HCT116 (cell line): Measurements from ENCODE around the gene ATP8A1. TPM values are rescaled to one million over a fixed set of nuclear protein-coding genes. Genes with fewer than 3 reads are reported as not detected.

Experiments
- ATAC-seq: fragments of 200-7000 bp; cut with Tn5 transposase; 2 replicates; pipeline ENCODE4 v1.9.1; 2020; ENCODE audit warnings: mild to moderate bottlenecking, moderate library complexity
- BruUV-seq: library from RNA; stranded (reverse); fragments of 400-500 nt; replicated peaks from 2 replicates; lab custom pipeline; 2021; lab: Mats Ljungman, UMichigan
- CTCF ChIA-PET: fragments of 300-600 bp; sonication (Branson Sonifier 250); formaldehyde crosslinking; loops from one replicate; lab custom pipeline; 2021; ENCODE audit warnings: antibody characterized with exemption; lab: Charles Lee
- POLR2A ChIA-PET: fragments of 300-600, 350-600 bp; sonication (Branson Sonifier 250); formaldehyde crosslinking; loops from one replicate; lab custom pipeline; 2021; ENCODE audit warnings: antibody characterized with exemption; lab: Charles Lee
- RAD21 ChIA-PET, 2 experiments: fragments of 300-600 bp; sonication (Branson Sonifier 250); formaldehyde crosslinking; loops; one replicate each; lab custom pipeline; 2023; ENCODE audit warnings: low total read pairs in 2 of 2; ENCODE audit not compliant: uncharacterized antibody in 2 of 2, unreplicated experiment in 2 of 2, low non-redundant PET in 1 of 2; lab: Charles Lee
- DNase-seq: peaks from one replicate; pipeline ENCODE4 v3.0.0-alpha.2; 2010; ENCODE audit warnings: low read depth, low spot score
- H2AFZ ChIP-seq: fragments of 200-600 bp; shearing (Covaris generic), sonication (generic); 2 replicates; pipeline ENCODE4 v1.6.1; 2017; ENCODE audit warnings: low read depth, mixed run types, mixed read lengths, antibody characterized with exemption, low read length; ENCODE audit not compliant: poor library complexity, severe bottlenecking
- H3K27ac ChIP-seq: 2 replicates; pipeline ENCODE4 v1.5.1; 2012; ENCODE audit warnings: low read depth, low read length
- H3K27me3 ChIP-seq: fragments of 200-600 bp; sonication (generic); 2 replicates; pipeline ENCODE4 v1.6.1; 2016; ENCODE audit warnings: mixed run types, low read length, mixed read lengths; ENCODE audit not compliant: insufficient read depth
- H3K36me3 ChIP-seq, 2 experiments: fragments of 200-500 bp in 1 of 2; fragments of 200-600 bp in 1 of 2; sonication (Bioruptor generic) in 1 of 2; sonication (generic) in 1 of 2; 2 replicates each; pipeline versions ENCODE4 v1.5.1 to v1.6.1; 2014 to 2016; ENCODE audit warnings: low read length in 2 of 2, inconsistent platforms in 1 of 2, mixed read lengths in 1 of 2, mixed run types in 1 of 2; ENCODE audit not compliant: insufficient read depth in 2 of 2, control insufficient read depth in 1 of 2
- H3K4me1 ChIP-seq, 2 experiments: fragments of 200-600 bp in 1 of 2; sonication (generic) in 1 of 2; 2 replicates each; pipeline versions ENCODE4 v1.5.1 to v1.6.1; 2012 to 2017; ENCODE audit warnings: low read length in 2 of 2, inconsistent platforms in 1 of 2, mild to moderate bottlenecking in 1 of 2, mixed read lengths in 1 of 2, mixed run types in 1 of 2, moderate library complexity in 1 of 2; ENCODE audit not compliant: insufficient read depth in 2 of 2, control insufficient read depth in 1 of 2
- H3K4me2 ChIP-seq: fragments of 200-600 bp; sonication (generic); 2 replicates; pipeline ENCODE4 v1.6.1; 2017; ENCODE audit warnings: mixed run types, low read length, mixed read lengths
- H3K4me3 ChIP-seq, 2 experiments: fragments of 200-600 bp in 1 of 2; sonication (generic) in 1 of 2; replicated peaks in 1 of 2; 2 replicates each; pipeline ENCODE4 v1.5.1; 2011 to 2016; ENCODE audit warnings: low read length in 2 of 2, control low read depth in 1 of 2, low read depth in 1 of 2, mild to moderate bottlenecking in 1 of 2, mixed read lengths in 1 of 2, mixed run types in 1 of 2
- H3K79me2 ChIP-seq: fragments of 200-600 bp; sonication (generic); 2 replicates; pipeline ENCODE4 v1.6.1; 2017; ENCODE audit warnings: mild to moderate bottlenecking, mixed run types, low read length, moderate library complexity, mixed read lengths; ENCODE audit not compliant: insufficient read depth
- H3K9ac ChIP-seq: fragments of 200-600 bp; sonication (generic); 2 replicates; pipeline ENCODE4 v1.6.1; 2016; ENCODE audit warnings: low read length, mixed read lengths
- H3K9me2 ChIP-seq: fragments of 200-600 bp; sonication (generic), shearing (Covaris generic); 2 replicates; pipeline ENCODE4 v1.6.1; 2017; ENCODE audit warnings: mixed run types, mild to moderate bottlenecking, moderate library complexity; ENCODE audit not compliant: insufficient read depth
- H3K9me3 ChIP-seq, 2 experiments: fragments of 200-500 bp in 1 of 2; fragments of 200-600 bp in 1 of 2; sonication (Bioruptor generic) in 1 of 2; sonication (generic) in 1 of 2; 2 replicates each; pipeline ENCODE4 v1.6.1; 2014 to 2017; ENCODE audit warnings: low read length in 2 of 2, mixed read lengths in 2 of 2, inconsistent platforms in 1 of 2, low read depth in 1 of 2, mild to moderate bottlenecking in 1 of 2, mixed run types in 1 of 2, moderate library complexity in 1 of 2; ENCODE audit not compliant: control insufficient read depth in 1 of 2, insufficient read depth in 1 of 2
- H4K20me1 ChIP-seq: fragments of 200-600 bp; sonication (generic), shearing (Covaris generic); 2 replicates; pipeline ENCODE4 v1.6.1; 2017; ENCODE audit warnings: mixed run types, mild to moderate bottlenecking, moderate library complexity; ENCODE audit not compliant: insufficient read depth
- EZH2phosphoT487 ChIP-seq: fragments of 200-600 bp; IDR thresholded peaks from 2 replicates; pipeline ENCODE4 v1.6.1; 2018; ENCODE audit warnings: antibody characterized with exemption, borderline replicate concordance
- YY1 ChIP-seq: IDR thresholded peaks from 2 replicates; pipeline ENCODE4 v1.6.1; 2011; ENCODE audit warnings: low read length, low read depth, moderate library complexity, mild to moderate bottlenecking; ENCODE audit not compliant: insufficient replicate concordance; ENCODE audit errors: extremely low read depth
- intact Hi-C: fragments of 100-400 bp; cut with micrococcal nuclease; formaldehyde crosslinking; loops from 2 replicates; pipeline ENCODE4 v1.10.0; 2022
- total RNA-seq: library from RNA; stranded (reverse); gene quantifications from one replicate; pipeline ENCODE4 v1.2.1, GENCODE V29; 2021; ENCODE audit not compliant: unreplicated experiment
- TF ChIP-seq, protein P1 (sequence below), 3 experiments: fragments of 200-600 bp in 1 of 3; sonication (generic) in 1 of 3; IDR thresholded peaks in 2 of 3; conservative IDR thresholded peaks in 1 of 3; 2 replicates each; pipeline ENCODE4 v1.5.1; 2012 to 2017; ENCODE audit warnings: low read depth in 2 of 3, low read length in 2 of 3, antibody characterized with exemption in 1 of 3, borderline replicate concordance in 1 of 3, control low read depth in 1 of 3, mild to moderate bottlenecking in 1 of 3, mixed read lengths in 1 of 3, mixed run types in 1 of 3, moderate library complexity in 1 of 3; ENCODE audit not compliant: insufficient read depth in 1 of 3
- TF ChIP-seq, protein P2 (sequence below): IDR thresholded peaks from 2 replicates; pipeline ENCODE4 v1.6.1; 2012; ENCODE audit warnings: low read depth
- TF ChIP-seq, protein P3 (sequence below): IDR thresholded peaks from 2 replicates; pipeline ENCODE4 v1.6.1; 2011; ENCODE audit warnings: mild to moderate bottlenecking, low read length, moderate library complexity; ENCODE audit not compliant: insufficient replicate concordance; ENCODE audit errors: extremely low read depth

Gene ATP8A1
- total RNA-seq, 1 experiment from 2014 or later, result 1.9 TPM

DNA sequence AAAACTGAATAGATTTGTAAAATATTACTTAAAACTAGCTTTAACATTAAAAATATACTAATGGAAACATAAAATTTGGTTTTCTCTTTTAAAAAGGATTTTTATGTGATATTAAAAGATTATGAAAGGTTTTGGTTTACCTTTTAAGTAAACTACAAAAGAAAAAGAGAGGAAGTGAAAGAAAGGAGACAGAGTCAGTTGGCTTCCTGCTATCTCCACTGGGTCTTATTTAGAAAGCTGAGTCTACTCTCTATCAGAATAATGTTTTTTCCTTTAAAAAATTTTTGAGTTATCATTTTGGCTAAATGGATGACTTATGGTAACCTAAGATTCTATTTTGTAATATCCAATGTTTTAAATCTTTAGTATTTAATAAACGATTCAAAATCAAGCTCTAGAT, 21.6 kb upstream of the ATP8A1 start:
- H3K9me2 ChIP-seq, result no peaks in the 10 kb centered on the region
- no peak overlapping the region for H3K9ac ChIP-seq
- H3K4me2 ChIP-seq, result no peak overlapping the region
- POLR2A ChIA-PET, result no interaction called here
- no peaks in the 10 kb centered on the region for H3K79me2 ChIP-seq
- no peak overlapping the region for H3K4me3 ChIP-seq
- ATAC-seq (no peak), DNase-seq (no peak)
- TF ChIP-seq, protein P1, sequence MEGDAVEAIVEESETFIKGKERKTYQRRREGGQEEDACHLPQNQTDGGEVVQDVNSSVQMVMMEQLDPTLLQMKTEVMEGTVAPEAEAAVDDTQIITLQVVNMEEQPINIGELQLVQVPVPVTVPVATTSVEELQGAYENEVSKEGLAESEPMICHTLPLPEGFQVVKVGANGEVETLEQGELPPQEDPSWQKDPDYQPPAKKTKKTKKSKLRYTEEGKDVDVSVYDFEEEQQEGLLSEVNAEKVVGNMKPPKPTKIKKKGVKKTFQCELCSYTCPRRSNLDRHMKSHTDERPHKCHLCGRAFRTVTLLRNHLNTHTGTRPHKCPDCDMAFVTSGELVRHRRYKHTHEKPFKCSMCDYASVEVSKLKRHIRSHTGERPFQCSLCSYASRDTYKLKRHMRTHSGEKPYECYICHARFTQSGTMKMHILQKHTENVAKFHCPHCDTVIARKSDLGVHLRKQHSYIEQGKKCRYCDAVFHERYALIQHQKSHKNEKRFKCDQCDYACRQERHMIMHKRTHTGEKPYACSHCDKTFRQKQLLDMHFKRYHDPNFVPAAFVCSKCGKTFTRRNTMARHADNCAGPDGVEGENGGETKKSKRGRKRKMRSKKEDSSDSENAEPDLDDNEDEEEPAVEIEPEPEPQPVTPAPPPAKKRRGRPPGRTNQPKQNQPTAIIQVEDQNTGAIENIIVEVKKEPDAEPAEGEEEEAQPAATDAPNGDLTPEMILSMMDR (IDR thresholded peaks at IDR 0.05 in 2 of 3, conservative IDR thresholded peaks at IDR 0.05 in 1 of 3; ENCODE audit: borderline replicate concordance in 1 of 3, insufficient read depth in 1 of 3, low read depth in 2 of 3, low read length in 2 of 3), result no peak
- TF ChIP-seq, protein P2, sequence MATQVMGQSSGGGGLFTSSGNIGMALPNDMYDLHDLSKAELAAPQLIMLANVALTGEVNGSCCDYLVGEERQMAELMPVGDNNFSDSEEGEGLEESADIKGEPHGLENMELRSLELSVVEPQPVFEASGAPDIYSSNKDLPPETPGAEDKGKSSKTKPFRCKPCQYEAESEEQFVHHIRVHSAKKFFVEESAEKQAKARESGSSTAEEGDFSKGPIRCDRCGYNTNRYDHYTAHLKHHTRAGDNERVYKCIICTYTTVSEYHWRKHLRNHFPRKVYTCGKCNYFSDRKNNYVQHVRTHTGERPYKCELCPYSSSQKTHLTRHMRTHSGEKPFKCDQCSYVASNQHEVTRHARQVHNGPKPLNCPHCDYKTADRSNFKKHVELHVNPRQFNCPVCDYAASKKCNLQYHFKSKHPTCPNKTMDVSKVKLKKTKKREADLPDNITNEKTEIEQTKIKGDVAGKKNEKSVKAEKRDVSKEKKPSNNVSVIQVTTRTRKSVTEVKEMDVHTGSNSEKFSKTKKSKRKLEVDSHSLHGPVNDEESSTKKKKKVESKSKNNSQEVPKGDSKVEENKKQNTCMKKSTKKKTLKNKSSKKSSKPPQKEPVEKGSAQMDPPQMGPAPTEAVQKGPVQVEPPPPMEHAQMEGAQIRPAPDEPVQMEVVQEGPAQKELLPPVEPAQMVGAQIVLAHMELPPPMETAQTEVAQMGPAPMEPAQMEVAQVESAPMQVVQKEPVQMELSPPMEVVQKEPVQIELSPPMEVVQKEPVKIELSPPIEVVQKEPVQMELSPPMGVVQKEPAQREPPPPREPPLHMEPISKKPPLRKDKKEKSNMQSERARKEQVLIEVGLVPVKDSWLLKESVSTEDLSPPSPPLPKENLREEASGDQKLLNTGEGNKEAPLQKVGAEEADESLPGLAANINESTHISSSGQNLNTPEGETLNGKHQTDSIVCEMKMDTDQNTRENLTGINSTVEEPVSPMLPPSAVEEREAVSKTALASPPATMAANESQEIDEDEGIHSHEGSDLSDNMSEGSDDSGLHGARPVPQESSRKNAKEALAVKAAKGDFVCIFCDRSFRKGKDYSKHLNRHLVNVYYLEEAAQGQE, result no peak
- TF ChIP-seq, protein P3, sequence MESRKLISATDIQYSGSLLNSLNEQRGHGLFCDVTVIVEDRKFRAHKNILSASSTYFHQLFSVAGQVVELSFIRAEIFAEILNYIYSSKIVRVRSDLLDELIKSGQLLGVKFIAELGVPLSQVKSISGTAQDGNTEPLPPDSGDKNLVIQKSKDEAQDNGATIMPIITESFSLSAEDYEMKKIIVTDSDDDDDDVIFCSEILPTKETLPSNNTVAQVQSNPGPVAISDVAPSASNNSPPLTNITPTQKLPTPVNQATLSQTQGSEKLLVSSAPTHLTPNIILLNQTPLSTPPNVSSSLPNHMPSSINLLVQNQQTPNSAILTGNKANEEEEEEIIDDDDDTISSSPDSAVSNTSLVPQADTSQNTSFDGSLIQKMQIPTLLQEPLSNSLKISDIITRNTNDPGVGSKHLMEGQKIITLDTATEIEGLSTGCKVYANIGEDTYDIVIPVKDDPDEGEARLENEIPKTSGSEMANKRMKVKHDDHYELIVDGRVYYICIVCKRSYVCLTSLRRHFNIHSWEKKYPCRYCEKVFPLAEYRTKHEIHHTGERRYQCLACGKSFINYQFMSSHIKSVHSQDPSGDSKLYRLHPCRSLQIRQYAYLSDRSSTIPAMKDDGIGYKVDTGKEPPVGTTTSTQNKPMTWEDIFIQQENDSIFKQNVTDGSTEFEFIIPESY, result no peak
- no peak for TF ChIP-seq YY1
- no peak for TF ChIP-seq EZH2phosphoT487
- RAD21 ChIA-PET, result no interaction called here
- H3K9me3 ChIP-seq, result no peaks in the 10 kb centered on the region
- H2AFZ ChIP-seq, result no peak overlapping the region
- CTCF ChIA-PET, result no interaction called here
- intact Hi-C loops, result no loop called here
- no peaks in the 10 kb centered on the region for H3K27me3 ChIP-seq
- BruUV-seq, result no TSS peak
- H3K36me3 ChIP-seq, result no peaks in the 10 kb centered on the region
- H3K4me1 ChIP-seq, result no peaks in the 10 kb centered on the region
- no peak overlapping the region for H3K27ac ChIP-seq
- H4K20me1 ChIP-seq, result no peaks in the 10 kb centered on the region
